Activated CD8-positive, alpha-beta T cell treated with anti-CD3 and anti-CD28 coated beads for 36 hours (primary cell): Measurements from ENCODE around the gene PTMA. TPM values are rescaled to one million over a fixed set of nuclear protein-coding genes. Genes with fewer than 3 reads are reported as not detected.

Experiments used
- ATAC-seq: fragments of 200-7000 bp; cut with Tn5 transposase; one replicate; pipeline ENCODE4 v1.10.0; 2021; ENCODE audit warnings: mild to moderate bottlenecking, moderate library complexity
- CTCF ChIA-PET: fragments of 350-600 bp; sonication (Branson Sonifier 250); formaldehyde crosslinking; loops from one replicate; lab custom pipeline; 2021; ENCODE audit warnings: antibody characterized with exemption; lab: Charles Lee
- POLR2A ChIA-PET: fragments of 350-600 bp; sonication (Branson Sonifier 250); formaldehyde crosslinking; loops from one replicate; lab custom pipeline; 2021; ENCODE audit warnings: antibody characterized with exemption; lab: Charles Lee
- DNase-seq: peaks from one replicate; pipeline ENCODE4 v3.0.0-alpha.2; 2020
- H3K27ac Mint-ChIP-seq: one replicate; pipeline ENCODE4 v1.8.0; 2021; ENCODE audit warnings: mild to moderate bottlenecking, mixed read lengths
- H3K27me3 Mint-ChIP-seq: one replicate; pipeline ENCODE4 v1.8.0; 2021; ENCODE audit warnings: mixed read lengths
- H3K36me3 Mint-ChIP-seq: one replicate; pipeline ENCODE4 v1.8.0; 2021; ENCODE audit warnings: low read depth, mixed read lengths
- H3K4me1 Mint-ChIP-seq: one replicate; pipeline ENCODE4 v1.8.0; 2021; ENCODE audit warnings: low read depth, mixed read lengths
- H3K4me3 Mint-ChIP-seq: one replicate; pipeline ENCODE4 v1.8.0; 2021; ENCODE audit warnings: mild to moderate bottlenecking, moderate library complexity, mixed read lengths
- H3K9me3 Mint-ChIP-seq: one replicate; pipeline ENCODE4 v1.8.0; 2021; ENCODE audit warnings: mixed read lengths
- CTCF ChIP-seq: fragments of 200-600 bp; IDR thresholded peaks from one replicate; pipeline ENCODE4 v1.8.0; 2022; ENCODE audit warnings: antibody characterized with exemption, mild to moderate bottlenecking
- intact Hi-C: fragments of 100-400 bp; cut with micrococcal nuclease; formaldehyde crosslinking; loops from one replicate; pipeline ENCODE4 v1.10.0; 2022
- total RNA-seq, 2 experiments: library from RNA; stranded (reverse); gene quantifications; one replicate each; pipeline ENCODE4 v1.2.3, GENCODE V29; 2021

PTMA gene
- total RNA-seq, 2 experiments from 2014 or later: 2,463 to 2,468 TPM

DNA sequence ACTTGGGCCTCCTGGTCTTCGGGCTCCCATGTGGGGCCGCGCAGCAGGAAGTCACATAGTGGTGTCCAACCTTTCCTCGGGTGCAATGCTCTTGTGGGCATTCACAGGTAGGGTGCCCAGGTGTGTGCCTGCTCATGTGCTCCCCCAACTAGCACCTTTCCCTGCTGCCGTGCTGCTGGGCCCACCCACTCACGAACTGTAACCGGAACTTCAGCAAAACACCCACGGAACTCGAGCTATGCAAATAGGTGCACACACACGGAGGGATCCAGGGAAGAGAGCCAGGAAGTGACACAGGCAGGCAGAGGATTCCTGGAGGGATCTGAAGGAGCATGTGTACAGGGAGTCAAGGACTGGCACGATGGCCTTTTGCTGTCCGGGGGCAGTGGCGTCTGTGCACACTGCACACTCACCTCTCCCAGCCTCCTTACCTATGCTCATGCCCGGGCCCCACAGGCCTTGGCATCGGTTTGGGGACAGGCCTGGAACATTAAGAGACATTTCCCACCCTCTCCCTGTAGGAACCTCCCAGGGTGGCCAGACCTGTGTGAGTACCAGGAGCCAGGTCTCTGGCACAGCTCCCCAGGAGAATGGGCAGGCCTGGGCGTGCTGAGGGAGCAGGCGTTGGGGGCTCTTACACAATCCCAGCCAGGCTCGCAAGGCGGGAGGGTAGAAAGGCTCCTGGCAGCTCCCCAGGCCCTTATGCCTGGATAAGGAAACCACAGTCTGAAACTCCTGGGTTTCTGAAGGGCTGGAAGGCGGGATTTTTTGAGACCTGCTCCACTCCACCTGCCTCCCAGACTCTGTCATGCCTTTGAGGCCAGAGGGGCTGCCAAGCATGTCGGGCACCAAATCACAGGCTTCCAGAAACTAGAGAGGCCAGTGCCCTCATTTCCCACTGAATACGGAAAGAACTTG, 6.6 kb upstream of the PTMA start:
- Mint-ChIP-seq H3K9me3 (no peaks in the 10 kb centered on the region), H3K36me3 (peaks cover 10% of the 10 kb centered on the region), H3K4me3 (no peak overlapping the region), H3K27ac (no peak overlapping the region), H3K27me3 (no peaks in the 10 kb centered on the region), H3K4me1 (peaks cover 14% of the 10 kb centered on the region)
- no peak for DNase-seq
- ATAC-seq: no peak
- ChIA-PET POLR2A (interaction anchor here (1.3 to 2.8 kb wide), 5 partner anchors 8 to 236 kb away, joined by 3 to 9 read pairs (median 7); no protein-coding TSS in a partner anchor), CTCF (interaction anchor here (1.1 to 8.6 kb wide), 5 partner anchors 13 to 29 kb away, joined by 3 to 85 read pairs (median 4); no protein-coding TSS in a partner anchor)
- no peak for TF ChIP-seq CTCF
- intact Hi-C loops: no loop called here

DNA sequence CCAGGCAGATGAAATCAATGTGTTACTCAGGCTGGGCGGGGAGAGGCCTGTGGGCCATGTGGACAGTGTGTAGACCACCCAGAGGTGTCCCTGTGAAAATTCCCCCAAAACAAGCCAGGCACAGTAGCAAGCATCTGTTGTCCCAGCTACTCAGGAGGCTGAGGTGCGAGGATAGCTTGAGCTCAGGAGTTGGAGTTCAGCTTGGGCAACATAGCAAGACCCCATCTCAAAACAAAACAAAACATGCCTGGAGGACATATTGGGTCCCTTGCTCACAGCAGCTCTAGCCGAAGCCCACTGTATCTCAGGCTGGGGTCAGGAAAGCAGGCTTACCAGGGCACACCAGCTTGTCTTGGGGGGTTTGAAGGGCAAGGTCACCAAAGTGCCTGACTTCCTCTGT, 4.3 kb upstream of the PTMA start:
- H3K4me3 Mint-ChIP-seq: no peak overlapping the region
- H3K27me3 Mint-ChIP-seq: peaks cover 2% of the 10 kb centered on the region
- no peak for ATAC-seq
- ChIA-PET POLR2A (interaction anchor here (2.8 to 8.1 kb wide), 2 partner anchors 19 to 93 kb away, joined by 9 to 166 read pairs; no protein-coding TSS in a partner anchor), CTCF (interaction anchor here (1.0 to 8.6 kb wide), 7 partner anchors 9 to 92 kb away, joined by 3 to 85 read pairs (median 4); no protein-coding TSS in a partner anchor)
- TF ChIP-seq CTCF: no peak
- no peaks in the 10 kb centered on the region for H3K9me3 Mint-ChIP-seq
- DNase-seq: no peak
- intact Hi-C loops: no loop called here
- H3K27ac Mint-ChIP-seq: no peak overlapping the region
- H3K36me3 Mint-ChIP-seq: peaks cover 15% of the 10 kb centered on the region
- peaks cover 14% of the 10 kb centered on the region for H3K4me1 Mint-ChIP-seq

GRCh38 chr2:231706731-231707624, 1.3 kb upstream of the PTMA start:
- ATAC-seq: peak; percentile 62
- POLR2A ChIA-PET: interaction anchor here (0.7 to 8.1 kb wide), 17 partner anchors 8 to 613 kb away, joined by 3 to 166 read pairs (median 10); partner anchors contain the start of genes COPS7B and NCL
- CTCF ChIA-PET: interaction anchor here (0.6 to 8.6 kb wide), 23 partner anchors 9 to 242 kb away, joined by 3 to 85 read pairs (median 4); partner anchors contain the start of genes COPS7B and NCL
- peak; percentile 77 for TF ChIP-seq CTCF
- peak overlapping the region; percentile 100 for H3K27ac Mint-ChIP-seq
- DNase-seq: peak; percentile 98
- H3K36me3 Mint-ChIP-seq: peaks cover 38% of the 10 kb centered on the region
- intact Hi-C loops: loop anchor here (2.0 to 5.0 kb wide), 2 partner anchors 30 to 245 kb away; partner anchors contain the start of gene NCL
- H3K9me3 Mint-ChIP-seq: no peaks in the 10 kb centered on the region
- peak overlapping the region; percentile 96 for H3K4me3 Mint-ChIP-seq
- H3K4me1 Mint-ChIP-seq: peaks cover 20% of the 10 kb centered on the region
- peaks cover 2% of the 10 kb centered on the region for H3K27me3 Mint-ChIP-seq

GRCh38 chr2:231707625-231707926, 749 bp upstream of the PTMA start:
- Mint-ChIP-seq H3K27ac (peak overlapping the region; percentile 100), H3K36me3 (peaks cover 44% of the 10 kb centered on the region), H3K9me3 (no peaks in the 10 kb centered on the region), H3K27me3 (peaks cover 2% of the 10 kb centered on the region), H3K4me3 (peak overlapping the region; percentile 96), H3K4me1 (peaks cover 26% of the 10 kb centered on the region)
- POLR2A ChIA-PET: interaction anchor here (0.8 to 8.1 kb wide), 16 partner anchors 7 to 245 kb away, joined by 3 to 166 read pairs (median 10); partner anchors contain the start of genes COPS7B and NCL
- intact Hi-C loops: loop anchor here (2.0 to 5.0 kb wide), 2 partner anchors 31 to 245 kb away; partner anchors contain the start of gene NCL
- peak; percentile 69 for DNase-seq
- no peak for ATAC-seq
- CTCF ChIA-PET: interaction anchor here (0.6 to 8.6 kb wide), 15 partner anchors 10 to 243 kb away, joined by 3 to 85 read pairs (median 4); partner anchors contain the start of gene NCL
- TF ChIP-seq CTCF: no peak
